A673 (cell line): Measurements from ENCODE around the gene ACOX3. TPM values are rescaled to one million over a fixed set of nuclear protein-coding genes. Genes with fewer than 3 reads are reported as not detected.

Experiments
- BruUV-seq: library from RNA; stranded (reverse); fragments of 400-500 nt; replicated peaks from 2 replicates; lab custom pipeline; 2021; lab: Mats Ljungman, UMichigan
- CTCF ChIA-PET: fragments of 300-600 bp; sonication (Branson Sonifier 250); formaldehyde crosslinking; loops from one replicate; lab custom pipeline; 2022; ENCODE audit warnings: antibody characterized with exemption; lab: Charles Lee
- POLR2A ChIA-PET: fragments of 300-600 bp; sonication (Branson Sonifier 250); formaldehyde crosslinking; loops from one replicate; lab custom pipeline; 2022; ENCODE audit warnings: antibody characterized with exemption; ENCODE audit not compliant: low non-redundant PET; lab: Charles Lee
- DNase-seq: peaks from one replicate; pipeline ENCODE4 v3.0.0-alpha.2; 2015; ENCODE audit warnings: low spot score
- H3K27ac ChIP-seq: fragments of 200-600 bp; sonication (generic); 2 replicates; pipeline ENCODE4 v1.5.1; 2016; ENCODE audit warnings: mixed run types, low read depth, mild to moderate bottlenecking, mixed read lengths, antibody characterized with exemption, low read length; ENCODE audit not compliant: poor library complexity, severe bottlenecking
- H3K27me3 ChIP-seq: fragments of 200-600 bp; sonication (generic); replicated peaks from 2 replicates; pipeline ENCODE4 v1.6.1; 2017; ENCODE audit warnings: mixed run types, low read depth, mild to moderate bottlenecking, mixed read lengths, antibody characterized with exemption, low read length; ENCODE audit not compliant: insufficient read depth, poor library complexity
- H3K36me3 ChIP-seq: fragments of 200-600 bp; sonication (generic); 2 replicates; pipeline ENCODE4 v1.6.1; 2016; ENCODE audit warnings: mixed run types, mild to moderate bottlenecking, mixed read lengths, antibody characterized with exemption, low read length; ENCODE audit not compliant: insufficient read depth, poor library complexity, severe bottlenecking
- H3K4me1 ChIP-seq: fragments of 200-600 bp; sonication (generic); 2 replicates; pipeline ENCODE4 v1.6.1; 2017; ENCODE audit warnings: mixed run types, mild to moderate bottlenecking, mixed read lengths, antibody characterized with exemption, low read length; ENCODE audit not compliant: insufficient read depth, poor library complexity, severe bottlenecking
- H3K4me3 ChIP-seq: fragments of 200-600 bp; sonication (generic); 2 replicates; pipeline ENCODE4 v1.5.1; 2016; ENCODE audit warnings: low read depth, mixed run types, mild to moderate bottlenecking, mixed read lengths, low read length; ENCODE audit not compliant: poor library complexity, severe bottlenecking
- H3K9me3 ChIP-seq: fragments of 200-600 bp; sonication (generic); 2 replicates; pipeline ENCODE4 v1.6.1; 2016; ENCODE audit warnings: mixed run types, low read depth, mild to moderate bottlenecking, mixed read lengths, antibody characterized with exemption, low read length; ENCODE audit not compliant: poor library complexity, severe bottlenecking
- CTCF ChIP-seq: fragments of 300-800, 200-600 bp; sonication (generic); conservative IDR thresholded peaks from 2 replicates; pipeline ENCODE4 v1.5.1; 2017; ENCODE audit warnings: low read depth, mild to moderate bottlenecking, antibody characterized with exemption, low read length, moderate library complexity, mixed read lengths
- EZH2 ChIP-seq: fragments of 200-600 bp; sonication (generic); IDR thresholded peaks from 2 replicates; pipeline ENCODE4 v1.6.1; 2017; ENCODE audit warnings: borderline replicate concordance, low read depth, mild to moderate bottlenecking, mixed read lengths, antibody characterized with exemption, low read length; ENCODE audit not compliant: poor library complexity, severe bottlenecking
- intact Hi-C: fragments of 100-400 bp; cut with micrococcal nuclease; formaldehyde crosslinking; loops from one replicate; pipeline ENCODE4 v1.10.0; 2022; ENCODE audit not compliant: unreplicated experiment
- total RNA-seq: library from RNA; stranded (reverse); gene quantifications from 2 replicates; pipeline ENCODE4 v1.2.3, GENCODE V29; 2021

ACOX3 gene
- total RNA-seq, 1 experiment from 2014 or later: 14.3 TPM

GRCh38 chr4:8340781-8341241 lies 99.7 kb downstream of the ACOX3 start:
- CTCF ChIA-PET: no interaction called here
- no peaks in the 10 kb centered on the region for H3K9me3 ChIP-seq
- DNase-seq: no peak
- no peaks in the 10 kb centered on the region for H3K27me3 ChIP-seq
- no TSS peak for BruUV-seq
- intact Hi-C loops: no loop called here
- no peaks in the 10 kb centered on the region for H3K36me3 ChIP-seq
- no peak for TF ChIP-seq EZH2
- no peak for TF ChIP-seq CTCF
- H3K4me3 ChIP-seq: no peak overlapping the region
- no peaks in the 10 kb centered on the region for H3K4me1 ChIP-seq
- POLR2A ChIA-PET: no interaction called here
- no peak overlapping the region for H3K27ac ChIP-seq

DNA sequence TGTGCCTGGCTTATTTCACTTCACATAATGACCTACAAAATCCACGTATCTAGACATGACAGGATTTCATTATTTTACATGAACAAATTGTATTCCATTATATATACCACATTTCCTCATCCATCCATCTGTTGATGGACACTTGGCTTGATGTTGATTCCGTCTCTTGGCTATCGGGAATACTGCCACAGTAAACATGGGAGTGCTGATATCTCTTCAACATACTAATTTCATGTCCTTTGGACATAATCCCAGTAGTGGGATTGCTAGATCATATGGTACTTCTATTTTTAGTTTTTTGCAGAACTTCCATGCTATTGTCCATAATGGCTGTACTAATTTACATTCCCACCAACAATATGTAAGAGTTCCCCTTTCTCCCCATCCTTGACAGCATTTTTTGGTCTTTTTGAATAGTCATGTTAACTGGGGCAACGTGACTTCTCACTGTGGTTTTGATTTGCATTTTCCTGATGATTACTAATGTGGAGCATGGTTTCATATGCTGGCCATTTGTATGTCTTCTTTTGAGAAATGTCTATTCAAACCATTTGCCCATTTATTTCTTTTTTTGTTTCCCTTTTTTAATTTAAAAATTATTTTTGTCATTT lies 102.1 kb downstream of the ACOX3 start:
- intact Hi-C loops: no loop called here
- Histone ChIP-seq H3K4me1 (no peaks in the 10 kb centered on the region), H3K36me3 (no peaks in the 10 kb centered on the region), H3K4me3 (no peak overlapping the region), H3K9me3 (no peaks in the 10 kb centered on the region), H3K27me3 (no peaks in the 10 kb centered on the region), H3K27ac (no peak overlapping the region)
- POLR2A ChIA-PET: no interaction called here
- CTCF ChIA-PET: no interaction called here
- TF ChIP-seq EZH2 (no peak), CTCF (no peak)
- BruUV-seq: no TSS peak
- no peak for DNase-seq

DNA sequence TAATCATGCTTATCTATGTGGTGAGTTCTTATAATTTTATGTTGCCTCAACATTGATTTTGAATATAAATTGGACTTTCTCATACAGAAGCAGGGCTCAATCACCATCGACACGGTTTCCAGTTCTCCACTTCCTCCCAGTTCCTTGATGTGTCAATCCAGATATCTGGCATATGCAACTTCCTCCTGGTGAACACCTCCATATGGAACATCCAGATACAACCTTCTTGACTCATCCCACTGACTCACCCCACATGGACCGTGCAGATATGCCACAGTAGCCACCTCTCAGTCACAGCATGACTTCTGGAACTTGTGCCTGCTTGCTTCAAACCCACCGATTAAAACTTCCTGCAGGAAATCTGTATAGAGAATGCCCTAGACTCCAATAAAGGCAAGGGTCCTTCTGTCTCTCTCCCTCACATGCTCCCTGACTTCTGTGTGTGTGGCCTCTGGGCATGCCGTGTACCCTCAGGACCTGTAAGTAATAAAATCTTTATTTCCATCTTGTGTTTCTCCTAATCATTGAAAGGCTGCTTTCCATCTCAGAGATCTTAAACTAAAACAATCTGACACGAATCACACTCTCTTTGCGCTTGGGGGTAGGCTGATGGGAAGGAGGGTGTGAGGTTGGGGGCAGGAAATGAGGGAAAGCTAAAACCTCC lies 104.0 kb downstream of the ACOX3 start:
- no TSS peak for BruUV-seq
- ChIA-PET CTCF (no interaction called here), POLR2A (no interaction called here)
- Histone ChIP-seq H3K9me3 (no peaks in the 10 kb centered on the region), H3K27ac (no peak overlapping the region), H3K36me3 (no peaks in the 10 kb centered on the region), H3K4me3 (no peak overlapping the region), H3K4me1 (no peaks in the 10 kb centered on the region), H3K27me3 (no peaks in the 10 kb centered on the region)
- intact Hi-C loops: no loop called here
- TF ChIP-seq EZH2 (no peak), CTCF (no peak)
- no peak for DNase-seq
